HepG2 (cell line): ENCODE results near the gene BCAP29. TPM values are rescaled to one million over a fixed set of nuclear protein-coding genes. Genes with fewer than 3 reads are reported as not detected.

ENCODE experiments used
- ATAC-seq: fragments of 200-7000 bp; cut with Tn5 transposase; 3 replicates; pipeline ENCODE4 v1.9.1; 2020; ENCODE audit warnings: mild to moderate bottlenecking, moderate library complexity
- BruUV-seq: library from RNA; stranded (reverse); fragments of 400-500 nt; replicated peaks from 2 replicates; lab custom pipeline; 2021; lab: Mats Ljungman, UMichigan
- CTCF ChIA-PET: fragments of 300-600 bp; formaldehyde crosslinking; extraction: SDS; loops from one replicate; lab custom pipeline; 2021; ENCODE audit warnings: low total read pairs, inconsistent platforms, low intra/inter-chr PET ratio; lab: Yijun Ruan, JAX
- POLR2A ChIA-PET: fragments of 350-600 bp; sonication (Branson Sonifier 250); formaldehyde crosslinking; loops from one replicate; lab custom pipeline; 2020; ENCODE audit warnings: antibody characterized with exemption, inconsistent platforms; lab: Yijun Ruan, JAX
- DNase-seq: peaks from one replicate; pipeline ENCODE4 v3.0.0-alpha.2; 2015; ENCODE audit warnings: low spot score
- FAIRE-seq: peaks from 3 replicates; lab custom pipeline; 2011; peaks lifted over from hg19 to GRCh38; lab: Jason Lieb, UNC
- H2AFZ ChIP-seq: one replicate; pipeline ENCODE4 v1.6.1; 2011; ENCODE audit warnings: low read length, inconsistent platforms
- H3K27ac ChIP-seq: fragments of 300-600 bp; 3 replicates; pipeline ENCODE4 v1.8.0; 2011; ENCODE audit warnings: mixed run types, mild to moderate bottlenecking, mixed read lengths, low read length, inconsistent platforms; ENCODE audit not compliant: insufficient read depth; ENCODE audit errors: extremely low read length
- H3K27me3 ChIP-seq, 2 experiments: fragments of 200-600 bp in 1 of 2; 2 replicates in 1 of 2; 3 replicates in 1 of 2; pipeline versions ENCODE4 v1.6.0 to v1.8.0; 2011; ENCODE audit warnings: low read length in 2 of 2, mild to moderate bottlenecking in 2 of 2, moderate library complexity in 2 of 2, inconsistent platforms in 1 of 2; ENCODE audit not compliant: insufficient read depth in 2 of 2, control insufficient read depth in 1 of 2
- H3K36me3 ChIP-seq, 2 experiments: fragments of 200-600 bp in 1 of 2; replicated peaks in 1 of 2; 2 replicates in 1 of 2; 3 replicates in 1 of 2; pipeline versions ENCODE4 v1.5.1 to v1.8.0; 2011; ENCODE audit warnings: low read length in 2 of 2, inconsistent platforms in 1 of 2; ENCODE audit not compliant: insufficient read depth in 2 of 2, control insufficient read depth in 1 of 2
- H3K4me1 ChIP-seq: 2 replicates; pipeline ENCODE4 v1.5.1; 2012; ENCODE audit warnings: low read length, inconsistent platforms; ENCODE audit not compliant: insufficient read depth
- H3K4me2 ChIP-seq: 2 replicates; pipeline ENCODE4 v1.6.0; 2011; ENCODE audit warnings: low read depth, low read length, inconsistent platforms
- H3K4me3 ChIP-seq, 3 experiments: fragments of 200-600 bp in 1 of 3; sonication (generic), shearing (Covaris generic) in 1 of 3; replicated peaks in 1 of 3; 2 replicates each; pipeline ENCODE4 v1.5.1; 2011 to 2016; ENCODE audit warnings: low read length in 3 of 3, inconsistent platforms in 2 of 3, low read depth in 2 of 3, mild to moderate bottlenecking in 2 of 3, control low read depth in 1 of 3, mixed read lengths in 1 of 3; ENCODE audit not compliant: insufficient read depth in 1 of 3
- H3K79me2 ChIP-seq: one replicate; pipeline ENCODE4 v1.6.1; 2011; ENCODE audit warnings: low read length, inconsistent platforms; ENCODE audit not compliant: insufficient read depth
- H3K9ac ChIP-seq: 2 replicates; pipeline ENCODE4 v1.6.0; 2011; ENCODE audit warnings: mild to moderate bottlenecking, low read depth, low read length, inconsistent platforms; ENCODE audit not compliant: insufficient read depth
- H3K9me3 ChIP-seq: 2 replicates; pipeline ENCODE4 v1.5.1; 2012; ENCODE audit warnings: mild to moderate bottlenecking, low read length
- H4K20me1 ChIP-seq: 2 replicates; pipeline ENCODE4 v1.6.0; 2011; ENCODE audit warnings: inconsistent platforms, mild to moderate bottlenecking, low read length, moderate library complexity; ENCODE audit not compliant: insufficient read depth
- CAMTA2 ChIP-seq: sonication (generic); formaldehyde crosslinking; IDR thresholded peaks from 2 replicates; pipeline ENCODE4 v1.4.0; 2020; ENCODE audit warnings: mild to moderate bottlenecking, missing genetic modification reagents, borderline replicate concordance
- CENPBD1 ChIP-seq: sonication (generic); formaldehyde crosslinking; IDR thresholded peaks from 2 replicates; pipeline ENCODE4 v1.8.0; 2022; ENCODE audit warnings: missing genetic modification reagents, low read depth, mild to moderate bottlenecking, borderline replicate concordance
- EHMT2 ChIP-seq: fragments of 200-600 bp; sonication (generic); IDR thresholded peaks from 2 replicates; pipeline ENCODE4 v1.7.0; 2017; ENCODE audit warnings: antibody characterized with exemption, low read depth, low read length, borderline replicate concordance
- FOXK2 ChIP-seq: fragments of 450-650 bp; IDR thresholded peaks from 2 replicates; pipeline ENCODE4 v1.6.1; 2016
- GATAD2A ChIP-seq: IDR thresholded peaks from 2 replicates; pipeline ENCODE4 v1.6.1; 2016
- HIC2 ChIP-seq: sonication (generic); formaldehyde crosslinking; IDR thresholded peaks from 2 replicates; pipeline ENCODE4 v1.9.0; 2022; ENCODE audit warnings: low read depth, missing genetic modification reagents
- LBX2 ChIP-seq: sonication (generic); formaldehyde crosslinking; IDR thresholded peaks from 2 replicates; pipeline ENCODE4 v1.5.0; 2020; ENCODE audit warnings: missing genetic modification reagents, mild to moderate bottlenecking, borderline replicate concordance
- SP5 ChIP-seq: IDR thresholded peaks from 2 replicates; pipeline ENCODE4 v1.6.1; 2016; ENCODE audit warnings: low read depth, borderline replicate concordance
- TAF1 ChIP-seq: sonication (generic); formaldehyde crosslinking; IDR thresholded peaks from 2 replicates; pipeline ENCODE4 v1.4.0; 2020; ENCODE audit warnings: missing genetic modification reagents
- YY1 ChIP-seq: IDR thresholded peaks from 2 replicates; pipeline ENCODE4 v1.6.1; 2011; ENCODE audit warnings: low read length, low read depth, moderate library complexity, mild to moderate bottlenecking; ENCODE audit not compliant: insufficient read depth, insufficient replicate concordance
- ZBTB7B ChIP-seq: sonication (generic); formaldehyde crosslinking; IDR thresholded peaks from 2 replicates; pipeline ENCODE4 v1.4.0; 2020; ENCODE audit warnings: missing genetic modification reagents
- ZNF138 ChIP-seq: sonication (generic); formaldehyde crosslinking; IDR thresholded peaks from 2 replicates; pipeline ENCODE4 v1.5.0; 2020; ENCODE audit warnings: mild to moderate bottlenecking, low read depth, missing genetic modification reagents
- ZNF281 ChIP-seq: sonication (generic); formaldehyde crosslinking; IDR thresholded peaks from 2 replicates; pipeline ENCODE4 v1.4.0; 2020; ENCODE audit warnings: missing genetic modification reagents, borderline replicate concordance
- ZNF33B ChIP-seq: sonication (generic); formaldehyde crosslinking; IDR thresholded peaks from 2 replicates; pipeline ENCODE4 v1.5.1; 2020; ENCODE audit warnings: mild to moderate bottlenecking, missing genetic modification reagents
- ZNF503 ChIP-seq: sonication (generic); formaldehyde crosslinking; IDR thresholded peaks from 2 replicates; pipeline ENCODE4 v1.4.0; 2020; ENCODE audit warnings: missing genetic modification reagents
- ZNF816 ChIP-seq: sonication (generic); formaldehyde crosslinking; IDR thresholded peaks from 2 replicates; pipeline ENCODE4 v1.8.0; 2022; ENCODE audit warnings: missing genetic modification reagents, mild to moderate bottlenecking, borderline replicate concordance
- ZSCAN29 ChIP-seq: sonication (generic); formaldehyde crosslinking; conservative IDR thresholded peaks from 2 replicates; pipeline ENCODE4 v1.4.0; 2020; ENCODE audit warnings: mild to moderate bottlenecking, missing genetic modification reagents
- WGBS: methylation state at CpG from one replicate; pipeline ENCODE4 v1.1.6; 2017; ENCODE audit warnings: low lambda C conversion rate; 5-methylcytosine and 5-hydroxymethylcytosine counted together
- in situ Hi-C: cut with HindIII; loops from 2 replicates; pipeline ENCODE4 v1.10.0; 2017; ENCODE audit warnings: low pct_unique_long_range_greater_than_20kb; ENCODE audit not compliant: extremely low pct_ligation_motif_present
- intact Hi-C: fragments of 100-400 bp; cut with micrococcal nuclease; formaldehyde crosslinking; loops from one replicate; pipeline ENCODE4 v1.10.0; 2022; ENCODE audit not compliant: unreplicated experiment
- polyA plus RNA-seq, 8 experiments: library from polyadenylated mRNA; depleted of rRNA in 3 of 8; stranded (reverse) in 7 of 8; unstranded in 1 of 8; fragments of >200 nt; fragmentation: Illumina TruSeq in 4 of 8; extraction: Trizol in 4 of 8; gene quantifications; 2 replicates each; pipeline versions ENCODE4 v1.2.1 to v1.2.3, GENCODE V29; 2011 to 2016; ENCODE audit warnings: low read depth in 4 of 8, missing spikeins in 1 of 8, mixed read lengths in 1 of 8; ENCODE audit not compliant: insufficient read depth in 1 of 8
- total RNA-seq, 5 experiments: library from RNA; depleted of rRNA; stranded (reverse); fragments of >200 nt; fragmentation: Illumina TruSeq; extraction: Trizol; gene quantifications; 2 replicates each; pipeline ENCODE4 v1.2.3, GENCODE V29; 2016; ENCODE audit warnings: low read depth in 1 of 5

BCAP29 gene
- total and polyA plus RNA-seq, 2 of the 13 experiments (the other 11 are each of a cell fraction or from before 2014, with no cell fraction given), result 15.3 to 35.6 TPM

- Histone ChIP-seq H3K27me3 (peaks cover 0 to 4% of the 10 kb centered on the region in 2 experiments; a peak in 1 of 5 replicates), H3K36me3 (no peaks in the 10 kb centered on the region), H3K79me2 (no peaks in the 10 kb centered on the region), H3K4me1 (no peaks in the 10 kb centered on the region), H4K20me1 (no peaks in the 10 kb centered on the region), H3K4me2 (no peak overlapping the region), H3K9ac (no peak overlapping the region), H3K9me3 (no peaks in the 10 kb centered on the region), H3K4me3 (no peak overlapping the region), H2AFZ (no peak overlapping the region), H3K27ac (no peak overlapping the region)
- DNase-seq (no peak), ATAC-seq (no peak), FAIRE-seq (no peak)
- no TSS peak for BruUV-seq
- POLR2A ChIA-PET, result no interaction called here
- intact Hi-C loops, result no loop called here
- CTCF ChIA-PET, result no interaction called here
- in situ Hi-C loops, result no loop called here
- WGBS, result 5% methylated on average over 1 of the region's 1 CpG
- TF ChIP-seq ZNF816 (CRISPR knock-in tag) (no peak), HIC2 (no peak), LBX2 (CRISPR knock-in tag) (no peak), ZNF503 (CRISPR knock-in tag) (no peak), YY1 (no peak), ZNF138 (CRISPR knock-in tag) (no peak), EHMT2 (no peak), CENPBD1 (no peak), TAF1 (CRISPR knock-in tag) (no peak), ZSCAN29 (no peak), SP5 (CRISPR knock-in tag) (no peak), ZNF281 (CRISPR knock-in tag) (no peak), CAMTA2 (no peak), ZBTB7B (CRISPR knock-in tag) (no peak), GATAD2A (CRISPR knock-in tag) (no peak), FOXK2 (no peak), ZNF33B (CRISPR knock-in tag) (no peak)
These were observed 58.5 kb downstream of the BCAP29 start for GRCh38 chr7:107638594-107638993.
